HuH-7.5 (cell line): ENCODE results near the gene ICA1.

Experiments used
- DNase-seq: peaks from one replicate; pipeline ENCODE4 v3.0.0; 2011; ENCODE audit warnings: low spot score

ICA1 gene

DNA sequence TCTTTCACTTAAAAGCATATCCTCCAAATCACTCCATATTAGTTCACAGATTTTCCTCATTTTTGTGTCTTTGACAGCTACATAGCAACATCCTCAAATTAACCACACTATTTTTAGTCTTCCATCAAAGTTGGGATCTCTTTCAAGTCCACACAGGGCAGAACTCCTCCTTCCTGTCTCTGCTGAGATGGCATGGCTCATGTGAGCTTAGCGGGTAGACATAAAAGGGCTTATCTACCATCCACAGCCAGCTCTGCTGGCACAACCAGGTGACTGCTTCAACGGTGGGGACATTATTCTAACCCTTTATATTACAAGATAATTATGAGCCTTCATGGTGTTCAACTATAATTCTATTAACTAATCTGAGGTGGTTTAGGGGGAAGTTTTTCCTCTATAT is 35.5 kb downstream of the ICA1 start:
- no peak for DNase-seq

DNA sequence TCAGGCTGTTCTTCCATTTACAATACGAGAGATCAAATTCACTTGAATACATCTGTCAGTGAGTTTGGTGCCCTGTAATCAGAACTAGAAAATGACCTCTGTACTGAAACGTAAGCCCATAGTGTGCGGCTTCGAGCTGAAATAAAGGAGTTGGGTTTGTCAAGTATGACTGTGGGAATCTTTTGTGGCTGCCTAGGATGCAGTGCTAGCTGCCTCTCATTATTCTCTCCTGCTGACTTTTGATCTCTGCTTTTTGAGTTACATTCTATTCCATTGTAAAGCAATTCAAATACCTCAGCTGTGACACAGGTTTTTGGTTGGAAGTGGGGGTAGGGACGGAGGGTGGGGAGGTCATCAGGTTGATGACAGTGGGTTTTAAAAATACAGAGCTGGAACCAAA is 40.4 kb downstream of the ICA1 start:
- DNase-seq: no peak

DNA sequence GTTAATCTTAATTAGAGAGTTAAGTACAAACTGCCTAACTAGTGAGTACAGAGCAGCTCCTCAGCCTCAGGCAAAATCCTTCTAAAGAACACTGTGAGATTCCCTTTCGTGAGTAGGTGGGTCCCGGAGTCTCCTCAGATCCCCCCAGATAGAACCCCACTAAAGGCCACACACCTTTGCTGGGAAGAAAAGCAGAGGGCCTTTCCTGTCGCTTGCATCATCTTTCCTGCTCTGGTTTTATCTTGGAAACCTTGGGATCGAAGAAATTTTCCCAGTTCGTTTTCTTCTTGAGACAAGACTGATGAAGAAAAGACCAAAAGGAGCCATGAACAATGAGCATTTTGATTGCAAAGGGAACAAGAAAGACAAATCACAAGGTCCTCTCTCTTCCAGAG is 40.9 kb downstream of the ICA1 start:
- DNase-seq: no peak

DNA sequence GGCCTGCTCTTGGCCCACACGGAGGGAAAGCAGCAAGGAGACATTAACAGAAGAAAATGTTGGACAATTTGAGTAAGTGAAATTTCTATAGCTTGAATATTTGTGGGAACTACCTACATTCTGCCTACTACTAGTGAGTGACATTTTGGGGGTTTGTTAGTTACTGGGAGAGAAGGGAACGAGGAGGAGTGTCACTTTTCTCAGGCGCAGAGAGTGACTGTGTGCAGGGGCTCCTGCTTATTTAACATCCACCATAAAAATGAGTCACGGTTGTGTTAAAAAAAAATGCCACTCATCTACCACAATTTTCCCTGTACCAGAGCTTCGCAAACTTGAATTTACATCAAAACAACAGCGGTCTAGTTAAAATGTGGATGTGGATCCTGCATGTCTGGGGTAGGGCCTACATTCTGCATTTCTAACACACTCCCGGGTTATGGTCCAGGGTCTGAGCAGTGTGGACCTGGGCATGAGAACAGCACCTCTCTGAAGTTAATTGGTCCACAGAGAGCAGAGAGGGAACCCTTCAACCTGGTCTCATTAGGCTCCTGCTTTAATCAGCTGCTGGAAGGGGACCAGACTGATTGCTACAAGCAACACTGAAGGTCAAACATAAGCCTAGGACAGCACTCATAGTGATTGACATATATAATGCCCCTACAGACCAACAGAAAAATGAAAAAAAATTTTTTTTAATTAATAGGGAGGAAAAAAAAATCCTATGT is 41.4 kb downstream of the ICA1 start:
- no peak for DNase-seq

DNA sequence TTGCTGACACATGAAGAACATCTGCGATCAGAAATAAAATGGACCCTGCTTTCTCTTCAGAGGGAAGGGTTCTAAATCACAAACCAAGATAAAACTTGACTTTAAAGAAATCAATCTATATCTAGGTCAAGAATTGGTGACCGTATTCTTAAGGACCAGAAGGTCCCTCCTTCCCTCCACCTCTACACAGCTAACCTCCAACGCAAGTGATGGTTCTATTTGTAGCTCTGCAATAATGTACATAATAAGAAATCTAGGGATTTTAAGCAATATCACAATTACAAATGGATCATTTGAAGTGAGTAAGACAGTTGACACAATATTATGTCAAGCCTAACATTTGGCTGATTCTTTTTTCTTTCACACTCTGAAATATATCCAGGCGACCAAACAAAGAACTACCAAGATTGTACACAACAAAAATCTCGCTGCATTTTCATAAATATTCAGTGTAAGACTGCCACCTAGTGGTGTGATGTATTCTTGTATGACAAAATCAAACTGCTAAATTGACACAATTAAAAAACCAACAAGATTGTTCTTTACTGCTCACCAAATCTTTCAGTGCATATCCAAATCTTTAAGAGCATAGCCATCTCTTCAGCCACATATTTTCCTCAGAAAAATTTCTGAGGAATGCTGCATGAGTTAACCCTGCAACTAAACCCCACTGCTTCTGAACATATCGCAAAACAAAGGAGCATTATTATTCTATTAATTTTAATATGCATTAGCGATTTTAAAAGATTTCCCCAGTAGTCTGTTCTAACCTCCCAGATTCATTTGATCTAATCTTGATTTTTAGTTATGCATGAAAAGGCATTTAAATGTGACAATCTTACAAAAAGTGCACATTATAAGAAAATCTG is 44.5 kb downstream of the ICA1 start:
- DNase-seq: no peak

DNA sequence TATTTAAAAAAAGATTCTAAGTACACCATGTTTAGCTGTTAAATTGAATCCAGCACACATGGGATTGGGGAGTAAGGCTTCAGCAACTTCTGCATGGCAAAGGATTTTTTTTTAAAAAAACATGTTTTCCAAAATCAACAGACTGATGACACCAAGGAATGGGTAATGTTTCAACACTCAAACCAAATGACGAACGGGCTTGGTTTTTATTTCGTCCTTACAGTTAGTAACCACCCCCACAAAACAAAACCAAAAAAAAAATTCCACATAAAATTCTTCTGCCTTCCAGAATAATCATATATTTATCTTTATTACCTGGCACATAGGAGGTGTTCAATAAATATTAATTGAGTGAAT is 45.7 kb downstream of the ICA1 start:
- DNase-seq: no peak

DNA sequence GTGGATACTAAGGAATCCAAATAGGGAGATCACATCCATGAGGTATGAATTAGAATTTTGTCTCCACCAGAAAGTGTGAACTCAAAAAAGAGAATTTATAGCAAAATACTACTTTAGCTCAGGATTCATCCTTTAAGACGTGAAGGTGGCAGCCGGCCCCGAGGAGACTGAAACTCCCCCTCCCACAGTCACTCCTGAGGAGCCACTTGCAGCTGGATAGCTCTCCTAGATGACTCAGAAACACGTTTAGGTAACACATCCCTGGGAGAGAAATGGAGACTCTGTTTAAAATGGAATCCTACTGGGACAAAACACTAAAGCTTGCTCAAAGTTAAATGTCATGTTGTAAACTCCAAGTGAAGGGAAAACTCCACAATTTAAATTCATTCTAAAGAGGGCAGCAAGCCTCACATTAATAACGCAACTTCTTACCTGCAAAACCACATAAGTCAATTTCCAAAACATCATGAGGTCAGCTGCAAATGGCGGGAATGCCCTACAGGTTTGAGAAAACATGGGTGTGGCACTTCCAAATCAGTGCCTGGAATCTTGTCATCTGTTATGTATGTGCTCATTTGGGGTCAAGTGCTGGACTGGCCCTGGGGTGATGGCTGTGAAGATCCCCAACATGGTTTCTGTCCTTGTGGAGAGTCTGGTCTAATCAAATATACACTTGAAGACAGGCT is 46.2 kb downstream of the ICA1 start:
- no peak for DNase-seq

DNA sequence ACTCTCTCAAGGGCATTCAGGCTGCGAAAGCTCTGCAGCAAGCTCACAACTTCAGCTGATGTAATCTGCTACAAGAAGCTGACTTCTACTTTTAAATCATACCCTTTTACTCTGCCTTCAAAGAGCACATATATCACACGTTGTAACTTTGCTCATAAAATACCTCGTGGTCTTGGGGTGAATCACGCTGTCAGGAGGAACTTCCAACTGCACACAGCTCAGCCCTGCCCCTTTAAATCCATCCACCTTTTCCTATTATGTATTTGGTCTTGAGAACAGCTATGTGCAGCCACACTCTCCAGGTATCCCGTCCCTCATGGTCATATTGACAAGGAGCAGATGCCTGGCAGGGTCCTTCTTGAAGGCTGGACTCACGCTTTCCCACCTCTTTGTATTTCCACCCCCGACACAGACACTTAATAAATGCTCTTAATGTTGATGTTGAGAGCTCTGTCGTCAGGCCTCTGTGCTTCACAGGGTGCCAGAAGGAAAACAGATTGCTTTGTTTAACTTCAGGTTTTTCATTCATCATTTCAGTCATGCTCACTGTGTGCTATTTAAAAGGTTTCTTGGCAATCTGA is 47.6 kb downstream of the ICA1 start:
- DNase-seq: no peak

DNA sequence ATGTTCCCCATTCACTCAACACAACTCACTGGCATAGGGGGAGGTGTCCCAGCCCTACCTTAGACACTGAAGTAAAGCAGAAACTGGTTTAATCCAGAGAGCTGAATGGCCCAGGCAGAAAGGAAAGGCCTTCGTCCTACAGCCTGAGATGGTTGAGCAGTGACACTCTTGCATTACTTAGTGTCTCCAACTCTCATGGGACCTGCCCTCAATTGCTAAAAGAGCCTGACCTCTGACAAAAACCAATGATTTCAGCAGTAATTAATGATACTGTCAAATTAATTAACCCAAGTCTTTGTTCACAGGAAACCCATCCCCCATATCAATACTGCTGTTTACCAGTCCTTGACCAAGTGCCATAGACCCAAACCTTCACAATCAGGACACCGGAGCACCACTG is 48.6 kb downstream of the ICA1 start:
- no peak for DNase-seq

DNA sequence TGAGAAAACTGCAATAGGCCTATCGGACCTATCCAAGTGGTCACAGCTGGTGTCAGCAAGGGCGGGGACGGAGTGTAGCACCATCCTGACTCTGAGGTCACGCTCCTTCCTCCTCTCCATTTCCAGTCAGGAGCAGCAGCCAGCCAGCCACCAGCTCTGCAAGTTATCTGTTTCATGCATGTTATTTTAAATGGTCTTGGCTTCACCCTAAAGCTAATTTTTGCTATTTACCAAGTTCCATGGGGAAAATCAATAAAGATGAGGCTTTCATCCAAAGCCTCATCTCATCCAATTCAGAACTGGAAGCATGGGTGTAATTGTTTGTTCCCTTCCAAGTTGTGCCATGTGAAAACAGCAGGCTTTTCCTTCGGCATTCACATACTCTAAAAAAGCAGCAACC is 49.3 kb downstream of the ICA1 start:
- no peak for DNase-seq

DNA sequence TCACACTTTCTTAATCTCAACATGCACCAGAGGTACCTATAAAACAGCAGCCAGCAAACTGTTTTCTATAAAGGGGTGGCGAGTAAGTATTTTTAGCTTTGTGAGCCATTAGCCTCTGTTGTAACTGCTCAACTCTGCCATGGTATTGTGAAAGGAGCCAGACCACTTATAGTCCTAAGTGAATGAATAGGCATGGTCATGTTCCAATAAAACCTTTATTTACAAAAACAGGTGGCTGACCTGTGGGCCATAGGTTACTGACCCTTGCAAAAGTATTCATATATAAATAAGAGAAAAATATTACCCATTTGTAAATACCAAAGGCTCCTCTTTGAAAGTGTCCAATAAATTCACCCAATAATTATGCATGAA is 50.3 kb downstream of the ICA1 start:
- no peak for DNase-seq

DNA sequence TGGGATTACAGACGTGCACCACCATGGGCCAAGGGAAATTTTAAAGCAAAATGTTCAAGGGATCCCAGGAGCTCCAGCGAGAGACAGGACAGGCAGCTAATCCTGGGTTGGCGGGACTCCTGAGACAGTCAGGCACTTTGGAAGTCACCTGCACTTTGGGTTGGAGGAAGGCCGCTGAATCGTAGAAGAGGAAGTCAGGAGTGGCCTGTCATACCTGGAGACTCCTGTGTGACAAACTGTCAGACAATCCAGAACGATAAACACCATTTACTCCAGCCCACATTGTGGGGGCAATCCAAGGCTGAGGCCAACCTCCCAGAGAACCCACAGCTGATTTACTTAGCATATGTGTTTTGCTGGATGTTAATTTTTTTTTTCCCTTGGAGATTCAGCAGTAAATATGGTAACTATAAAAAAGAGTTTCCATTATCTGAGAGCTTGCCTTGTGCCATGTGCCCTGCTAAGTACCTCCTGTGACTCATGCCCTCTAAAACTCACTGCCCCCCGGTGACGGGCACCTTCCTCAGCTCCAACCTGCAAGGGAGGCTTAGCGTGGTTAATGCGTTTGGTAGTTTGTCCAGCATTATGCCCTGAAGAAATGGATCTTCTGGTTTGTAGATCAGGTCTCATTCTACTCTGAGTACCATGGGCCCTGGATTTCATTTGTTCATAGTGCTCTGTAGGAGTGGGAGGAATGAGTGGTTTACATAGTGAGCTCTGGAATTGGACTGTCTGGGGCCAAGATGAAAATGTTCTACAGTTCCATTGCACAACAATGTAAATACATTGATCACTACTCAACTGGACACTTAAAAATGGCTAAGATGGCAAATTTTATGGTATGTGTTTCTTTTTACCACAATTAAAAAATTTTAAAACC is 50.9 kb downstream of the ICA1 start:
- DNase-seq: no peak

DNA sequence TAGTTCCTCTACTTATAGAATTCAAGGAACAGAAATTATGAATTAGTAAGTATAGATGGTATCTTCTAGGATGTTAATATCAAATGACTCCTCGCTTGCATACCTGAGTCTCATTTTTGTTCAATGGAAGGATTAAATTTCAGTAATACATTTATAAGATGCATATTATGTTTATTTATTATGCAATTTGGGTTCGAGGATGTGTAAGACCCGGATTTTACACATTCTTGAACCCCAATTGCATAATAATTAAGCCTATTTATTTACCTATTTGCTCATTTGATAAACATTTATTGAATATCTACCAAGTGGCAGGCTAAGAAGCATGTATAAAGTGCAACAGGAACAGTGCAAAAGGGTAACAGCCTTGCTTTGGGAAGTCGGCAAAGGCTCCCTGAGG is 52.6 kb downstream of the ICA1 start:
- DNase-seq: no peak

DNA sequence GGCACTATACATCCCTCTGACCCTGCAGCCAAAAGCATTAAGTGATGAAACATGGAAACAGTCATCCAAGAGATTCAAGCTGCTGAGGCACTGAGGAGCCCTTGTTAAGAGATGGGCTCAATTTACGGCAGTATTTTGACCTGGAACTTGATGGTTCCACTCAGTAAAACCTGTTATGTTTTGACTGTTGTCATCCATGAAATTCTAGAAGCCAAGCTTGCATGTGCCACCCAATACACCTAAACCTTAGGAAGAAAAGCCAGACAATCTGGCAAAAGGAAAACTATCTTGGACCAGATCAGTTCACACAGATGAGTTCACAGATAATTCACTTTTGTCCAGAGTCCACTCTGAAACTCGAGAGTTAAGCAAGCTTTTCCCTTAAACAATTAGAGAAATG is 53.2 kb downstream of the ICA1 start:
- no peak for DNase-seq

DNA sequence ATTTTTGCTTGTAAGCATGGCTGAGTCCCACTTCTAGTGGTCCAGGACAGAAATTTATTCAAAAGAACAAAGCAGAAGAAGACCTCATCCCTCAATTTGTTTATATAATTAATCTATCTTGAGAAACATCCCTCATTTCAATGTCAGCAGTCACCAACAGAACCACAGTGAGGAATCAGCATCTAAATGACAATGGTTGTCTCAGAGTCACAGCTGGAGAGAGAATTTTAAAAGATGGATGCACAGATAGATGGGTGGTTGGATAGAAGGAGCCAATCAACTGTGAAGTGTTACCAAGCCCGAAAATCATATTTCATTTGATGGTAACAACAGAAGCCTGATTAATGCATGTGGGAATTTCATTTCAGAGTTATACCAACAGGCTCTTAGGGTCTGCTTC is 55.0 kb downstream of the ICA1 start:
- DNase-seq: no peak

DNA sequence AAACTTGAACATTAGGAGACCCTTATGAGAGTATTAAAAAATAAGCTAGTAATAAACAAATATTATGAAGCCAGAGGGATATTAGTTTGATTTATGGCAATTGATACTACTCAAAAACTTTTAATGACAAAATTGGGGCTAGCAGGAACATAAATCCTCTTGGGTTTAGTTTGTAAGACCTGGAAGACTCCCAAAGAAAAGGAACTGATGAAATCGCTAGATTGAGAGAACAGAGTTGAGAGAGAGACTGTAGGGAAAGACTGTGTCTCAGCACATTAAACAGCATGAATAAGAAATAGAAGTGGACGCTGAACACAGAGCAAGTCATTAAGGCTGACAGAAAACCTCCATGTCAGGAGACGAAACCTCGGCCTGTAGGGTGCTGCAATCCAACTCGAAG is 56.4 kb downstream of the ICA1 start:
- no peak for DNase-seq

DNA sequence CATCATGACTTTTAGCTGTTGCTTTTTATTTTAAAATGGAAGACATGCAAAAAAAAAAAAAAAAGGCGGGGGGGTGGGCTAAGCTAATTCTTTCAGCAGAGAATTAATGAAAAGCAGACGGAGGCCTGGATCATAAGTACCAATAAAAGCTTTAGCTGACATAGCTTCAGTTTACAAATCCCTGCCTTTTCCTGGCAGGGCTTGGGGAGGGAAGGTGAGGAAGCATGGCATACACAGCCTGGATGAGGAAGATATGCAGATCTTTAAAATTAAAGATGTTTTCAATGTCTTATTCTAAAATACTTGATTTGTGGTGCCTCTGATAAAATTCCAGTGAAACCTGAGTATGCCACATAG is 57.0 kb downstream of the ICA1 start:
- no peak for DNase-seq

DNA sequence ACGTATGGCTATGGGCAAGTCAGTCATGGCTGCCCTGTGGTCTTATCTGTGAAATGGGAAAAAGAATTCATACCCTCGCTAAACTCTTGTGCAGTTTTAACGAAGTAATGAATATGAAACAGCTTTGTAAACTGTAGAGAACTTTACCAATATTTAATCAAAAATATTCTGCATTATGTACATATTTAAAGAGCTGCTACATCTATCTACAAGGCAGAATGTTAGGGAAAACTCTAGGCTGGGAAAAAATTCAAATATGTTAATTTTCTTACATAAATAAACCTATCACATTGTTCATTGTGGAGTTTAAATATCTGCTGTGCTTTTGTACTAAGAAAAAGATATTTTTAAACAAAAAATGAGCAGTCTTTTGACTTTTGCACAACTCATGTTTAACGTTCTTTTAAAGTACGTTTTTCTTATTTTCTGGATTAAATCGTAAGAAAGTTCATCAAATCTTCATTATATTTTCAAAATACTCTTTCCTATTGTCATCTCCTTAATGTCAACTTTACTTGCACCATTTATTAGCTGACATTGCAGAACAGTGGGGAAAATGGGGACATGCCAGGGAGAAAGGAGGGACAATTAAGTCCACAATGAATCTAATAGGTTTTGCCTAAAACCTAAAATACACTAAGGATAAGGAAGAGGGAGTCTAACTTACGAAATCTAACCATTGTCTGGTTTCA is 57.5 kb downstream of the ICA1 start:
- DNase-seq: no peak

DNA sequence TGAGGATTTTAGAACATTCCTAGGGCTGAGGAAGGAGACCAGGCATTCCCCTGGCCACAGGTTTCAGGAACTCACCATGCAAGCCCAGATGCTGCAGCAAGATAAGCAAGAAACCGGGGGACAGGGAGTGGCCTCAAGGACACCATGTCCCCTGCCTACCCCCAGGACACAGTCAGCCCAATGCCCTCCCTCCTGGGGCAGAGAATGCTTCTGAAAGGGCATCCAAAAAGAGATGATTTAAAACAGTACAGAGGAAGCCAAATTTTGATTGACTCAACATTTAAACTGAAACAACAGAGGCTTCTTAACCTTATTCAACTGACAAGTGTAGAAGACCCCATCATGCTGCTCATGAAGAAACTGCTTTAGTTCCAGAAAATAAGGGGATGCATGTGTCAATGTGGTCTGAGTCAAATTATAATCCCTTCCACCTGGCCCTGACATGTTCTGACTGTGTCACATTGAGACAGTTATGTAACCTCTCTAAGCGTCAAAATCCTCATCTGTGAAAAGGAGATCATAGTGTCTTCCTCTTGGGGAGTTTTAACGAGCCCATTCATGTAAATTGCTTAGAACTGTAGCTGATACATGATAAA is 60.0 kb downstream of the ICA1 start:
- no peak for DNase-seq

DNA sequence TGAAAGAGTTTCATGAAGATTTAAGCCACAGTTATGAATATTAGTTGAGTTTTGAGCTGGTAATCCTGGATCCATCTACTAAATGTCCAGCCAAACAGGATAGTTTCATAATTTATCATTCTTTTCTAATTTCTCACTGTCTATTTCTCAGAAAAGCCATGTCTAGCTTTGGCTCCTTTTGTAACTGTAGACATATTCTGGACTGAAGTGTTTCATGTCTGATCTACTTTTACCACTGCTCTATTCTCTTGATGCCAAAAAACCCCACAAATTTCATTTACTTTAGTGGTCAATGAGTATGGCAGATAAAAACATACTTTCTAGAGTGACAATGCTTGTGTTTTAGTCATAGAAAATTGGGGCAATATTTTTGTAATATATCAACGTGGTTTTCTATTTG is 61.2 kb downstream of the ICA1 start:
- no peak for DNase-seq

DNA sequence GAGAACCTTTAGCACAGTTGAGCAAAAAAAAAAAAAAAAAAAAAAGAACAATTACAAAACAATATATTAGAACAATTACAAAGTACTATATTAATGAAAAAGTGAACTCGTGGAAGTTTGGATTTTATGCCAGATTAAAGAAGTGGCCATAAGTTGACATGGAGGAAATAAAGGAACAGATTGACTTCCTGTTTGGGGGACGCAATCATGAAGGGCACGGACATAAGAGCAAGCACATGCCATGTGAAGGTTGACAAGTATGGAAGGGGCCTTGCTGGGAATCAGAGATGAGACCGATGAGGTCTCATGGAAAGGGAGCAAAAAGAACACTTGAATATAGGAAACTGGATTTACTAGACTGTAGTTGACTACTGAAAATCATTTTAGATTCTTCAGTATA is 61.7 kb downstream of the ICA1 start:
- DNase-seq: no peak
